Prostate gland (tissue), 2 donors: ENCODE data around the gene PTPRK. TPM values are rescaled to one million over a fixed set of nuclear protein-coding genes. Genes with fewer than 3 reads are reported as not detected.

Experiments used
- DNase-seq: peaks from one replicate; pipeline ENCODE4 v3.0.0-alpha.2; 2019; ENCODE audit warnings: low spot score
- H3K27ac ChIP-seq, 2 donors: fragments of 200-600 bp; sonication (generic); 2 replicates each; pipeline ENCODE4 v1.5.1; 2017 to 2019
- H3K27me3 ChIP-seq: fragments of 200-600 bp; sonication (generic); replicated peaks from 2 replicates; pipeline ENCODE4 v1.5.1; 2019; ENCODE audit not compliant: insufficient read depth
- H3K36me3 ChIP-seq, 2 donors: fragments of 200-600 bp; sonication (generic); 1 replicate in 1 of 2; 2 replicates in 1 of 2; pipeline versions ENCODE4 v1.5.1 to v1.8.1; 2017 to 2019
- H3K4me1 ChIP-seq: fragments of 200-600 bp; sonication (generic); replicated peaks from 2 replicates; pipeline ENCODE4 v1.5.1; 2019
- H3K4me3 ChIP-seq, 2 donors: fragments of 200-600 bp; sonication (generic); 2 replicates each; pipeline ENCODE4 v1.5.1; 2017 to 2019
- H3K9me3 ChIP-seq: fragments of 200-600 bp; sonication (generic); 2 replicates; pipeline ENCODE4 v1.5.1; 2017
- CTCF ChIP-seq, 4 experiments: fragments of 200-600 bp in 2 of 4; fragments of 450-650 bp in 2 of 4; sonication (generic) in 2 of 4; IDR thresholded peaks; 1 replicate in 3 of 4; 2 replicates in 1 of 4; pipeline ENCODE4 v1.5.1; 2016 to 2019; ENCODE audit warnings: antibody characterized with exemption in 4 of 4, mild to moderate bottlenecking in 2 of 4, moderate library complexity in 2 of 4
- POLR2A ChIP-seq: fragments of 450-650 bp; IDR thresholded peaks from one replicate; pipeline ENCODE4 v1.6.1; 2016; ENCODE audit warnings: antibody characterized with exemption, mild to moderate bottlenecking
- POLR2AphosphoS5 ChIP-seq: sonication (generic); formaldehyde crosslinking; IDR thresholded peaks from one replicate; pipeline ENCODE4 v1.6.1; 2017; ENCODE audit warnings: antibody characterized with exemption
- WGBS: methylation state at CpG from one replicate; pipeline ENCODE4 v1.1.5; 2018; 5-methylcytosine and 5-hydroxymethylcytosine counted together
- intact Hi-C: fragments of 100-400 bp; cut with DNase I; formaldehyde crosslinking; loops from one replicate; pipeline ENCODE4 v1.14.2; 2022
- total RNA-seq, 2 donors: library from RNA; depleted of rRNA; stranded (reverse); fragments of >200 nt; gene quantifications; one replicate each; pipeline ENCODE4 v1.1.0, GENCODE V29; 2016

Gene PTPRK
- total RNA-seq, 2 donors from 2014 or later, result 32.0 to 64.6 TPM

- no peaks in the 10 kb centered on the region for H3K4me1 ChIP-seq
- no peak for DNase-seq
- no peak overlapping the region for H3K27ac ChIP-seq
- intact Hi-C loops, result no loop called here
- no peak overlapping the region for H3K4me3 ChIP-seq
- no peaks in the 10 kb centered on the region for H3K9me3 ChIP-seq
- TF ChIP-seq POLR2A (no peak), CTCF (IDR thresholded peaks at IDR 0.05) (no peak), POLR2AphosphoS5 (no peak)
- no peaks in the 10 kb centered on the region for H3K36me3 ChIP-seq
- 91% methylated on average over 2 of the region's 2 CpGs for WGBS
- H3K27me3 ChIP-seq, result no peaks in the 10 kb centered on the region
These were observed 398.8 kb downstream of the PTPRK start for GRCh38 chr6:128121610-128122009.

GRCh38 chr6:128121190-128121589 is 399.2 kb downstream of the PTPRK start:
- H3K4me1 ChIP-seq, result no peaks in the 10 kb centered on the region
- DNase-seq, result no peak
- TF ChIP-seq POLR2AphosphoS5, result no peak
- no peaks in the 10 kb centered on the region for H3K27me3 ChIP-seq
- H3K36me3 ChIP-seq, result no peaks in the 10 kb centered on the region
- no peak overlapping the region for H3K27ac ChIP-seq
- H3K9me3 ChIP-seq, result no peaks in the 10 kb centered on the region
- H3K4me3 ChIP-seq, result no peak overlapping the region
- intact Hi-C loops, result no loop called here

- DNase-seq, result no peak
- no peaks in the 10 kb centered on the region for H3K27me3 ChIP-seq
- no peak for TF ChIP-seq POLR2AphosphoS5
- TF ChIP-seq POLR2A, result no peak
- no peak for TF ChIP-seq CTCF (IDR thresholded peaks at IDR 0.05)
- no peaks in the 10 kb centered on the region for H3K4me1 ChIP-seq
- H3K36me3 ChIP-seq, result no peaks in the 10 kb centered on the region
- H3K4me3 ChIP-seq, result no peak overlapping the region
- intact Hi-C loops, result no loop called here
- no peak overlapping the region for H3K27ac ChIP-seq
- no peaks in the 10 kb centered on the region for H3K9me3 ChIP-seq
These were observed 402.0 kb downstream of the PTPRK start for GRCh38 chr6:128118401-128118800.

- Histone ChIP-seq H3K36me3 (no peaks in the 10 kb centered on the region), H3K27ac (no peak overlapping the region), H3K27me3 (no peaks in the 10 kb centered on the region), H3K4me1 (no peaks in the 10 kb centered on the region), H3K4me3 (no peak overlapping the region), H3K9me3 (no peaks in the 10 kb centered on the region)
- 97% methylated on average over 3 of the region's 3 CpGs for WGBS
- TF ChIP-seq POLR2A, result no peak
- no peak for TF ChIP-seq POLR2AphosphoS5
- no peak for TF ChIP-seq CTCF (IDR thresholded peaks at IDR 0.05)
- intact Hi-C loops, result no loop called here
- DNase-seq, result no peak
These were observed 402.5 kb downstream of the PTPRK start for GRCh38 chr6:128117916-128118315.

- Histone ChIP-seq H3K36me3 (no peaks in the 10 kb centered on the region), H3K27me3 (no peaks in the 10 kb centered on the region), H3K27ac (no peak overlapping the region), H3K4me1 (no peaks in the 10 kb centered on the region), H3K4me3 (no peak overlapping the region), H3K9me3 (no peaks in the 10 kb centered on the region)
- no peak for DNase-seq
- TF ChIP-seq POLR2A, result no peak
- TF ChIP-seq CTCF (IDR thresholded peaks at IDR 0.05), result no peak
- no peak for TF ChIP-seq POLR2AphosphoS5
- 98% methylated on average over 5 of the region's 5 CpGs for WGBS
- intact Hi-C loops, result no loop called here
These were observed 406.2 kb downstream of the PTPRK start for GRCh38 chr6:128114164-128114563.
